ENCODE measurements around the gene LPAR1. TPM values are rescaled to one million over a fixed set of nuclear protein-coding genes. Genes with fewer than 3 reads are reported as not detected.

Gene LPAR1
- polyA plus RNA-seq, 3 donors: 15.1 to 18.1 (median 17.5) TPM

GRCh38 chr9:110832926-110833325 lies 205.3 kb downstream of the LPAR1 start:
- intact Hi-C loops (cut with micrococcal nuclease): no loop called here

GRCh38 chr9:110830495-110830894 lies 207.8 kb downstream of the LPAR1 start:
- H3K9me3 Mint-ChIP-seq: peaks cover 2 to 14% (median 6%) of the 10 kb centered on the region in 7 donors

More at GRCh38 chr9:110832926-110833325, 205.3 kb downstream of the LPAR1 start:
- Histone ChIP-seq H3K4me3 (replicated peaks in 1 of 3; ENCODE audit: low read depth in 2 of 3, low read length in 3 of 3) (no peak overlapping the region), H3K36me3 (replicated peaks in 1 of 2; ENCODE audit: control insufficient read depth in 1 of 2, insufficient read depth in 2 of 2, low read length in 2 of 2) (no peaks in the 10 kb centered on the region), H3K27ac (ENCODE audit: low read depth in 1 of 2, low read length in 2 of 2) (no peak overlapping the region), H3K4me1 (ENCODE audit: control insufficient read depth in 1 of 2, insufficient read depth in 2 of 2, low read length in 2 of 2) (no peaks in the 10 kb centered on the region), H3K27me3 (ENCODE audit: control insufficient read depth in 2 of 2, insufficient read depth in 2 of 2, low read length in 2 of 2) (no peaks in the 10 kb centered on the region), H3K4me2 (replicated peaks; ENCODE audit: extremely low read depth, low read length, poor library complexity, severe bottlenecking) (no peak overlapping the region), H3K9ac (ENCODE audit: insufficient read depth, low read length, poor library complexity, severe bottlenecking) (no peak overlapping the region), H3K9me3 (replicated peaks in 1 of 2; ENCODE audit: control insufficient read depth in 1 of 2, insufficient read depth in 1 of 2, low read length in 2 of 2) (peaks cover 0 to 6% of the 10 kb centered on the region in 2 donors), H3K79me2 (ENCODE audit: insufficient read depth, low read length) (no peaks in the 10 kb centered on the region), H2AFZ (ENCODE audit: insufficient read depth, low read depth, low read length, poor library complexity, severe bottlenecking) (no peak overlapping the region), H4K20me1 (ENCODE audit: insufficient read depth, low read length) (no peaks in the 10 kb centered on the region)
- DNase-seq: no peak
- Mint-ChIP-seq H3K36me3 (no peaks in the 10 kb centered on the region), H3K27ac (no peak overlapping the region), H3K4me1 (no peaks in the 10 kb centered on the region), H3K9me3 (peaks cover 0 to 11% (median 4%) of the 10 kb centered on the region in 7 donors), H3K4me3 (no peak overlapping the region), H3K27me3 (ENCODE audit: low read depth in 3 of 3) (peaks cover 0 to 3% (median 0%) of the 10 kb centered on the region in 3 donors)
- TF ChIP-seq CTCF (IDR thresholded peaks at IDR 0.05): no peak
- WGBS (ENCODE audit: insufficient coverage): no CpG with 5 or more reads among the region's 3 CpGs

More at GRCh38 chr9:110830495-110830894, 207.8 kb downstream of the LPAR1 start:
- peaks cover 0 to 3% (median 0%) of the 10 kb centered on the region in 3 donors for H3K27me3 Mint-ChIP-seq (ENCODE audit: low read depth in 3 of 3)
- 98% methylated on average over 18 of the region's 21 CpGs for WGBS (ENCODE audit: insufficient coverage)
- no peaks in the 10 kb centered on the region for H3K4me1 ChIP-seq (ENCODE audit: control insufficient read depth in 1 of 2, insufficient read depth in 2 of 2, low read length in 2 of 2)
- no peak overlapping the region for H3K27ac Mint-ChIP-seq
- H2AFZ ChIP-seq (ENCODE audit: insufficient read depth, low read depth, low read length, poor library complexity, severe bottlenecking): no peak overlapping the region
- H3K4me3 ChIP-seq (replicated peaks in 1 of 3; ENCODE audit: low read depth in 2 of 3, low read length in 3 of 3): no peak overlapping the region
- no peak for DNase-seq
- H3K4me2 ChIP-seq (replicated peaks; ENCODE audit: extremely low read depth, low read length, poor library complexity, severe bottlenecking): no peak overlapping the region
- no peaks in the 10 kb centered on the region for H3K36me3 Mint-ChIP-seq
- no peaks in the 10 kb centered on the region for H3K27me3 ChIP-seq (ENCODE audit: control insufficient read depth in 2 of 2, insufficient read depth in 2 of 2, low read length in 2 of 2)
- intact Hi-C loops (cut with micrococcal nuclease): no loop called here
- no peaks in the 10 kb centered on the region for H3K79me2 ChIP-seq (ENCODE audit: insufficient read depth, low read length)
- H4K20me1 ChIP-seq (ENCODE audit: insufficient read depth, low read length): no peaks in the 10 kb centered on the region
- H3K27ac ChIP-seq (ENCODE audit: low read depth in 1 of 2, low read length in 2 of 2): no peak overlapping the region
- TF ChIP-seq CTCF (IDR thresholded peaks at IDR 0.05): no peak
- H3K36me3 ChIP-seq (replicated peaks in 1 of 2; ENCODE audit: control insufficient read depth in 1 of 2, insufficient read depth in 2 of 2, low read length in 2 of 2): no peaks in the 10 kb centered on the region
- H3K4me1 Mint-ChIP-seq: no peaks in the 10 kb centered on the region
- no peak overlapping the region for H3K9ac ChIP-seq (ENCODE audit: insufficient read depth, low read length, poor library complexity, severe bottlenecking)
- no peak overlapping the region for H3K4me3 Mint-ChIP-seq
- H3K9me3 ChIP-seq (replicated peaks in 1 of 2; ENCODE audit: control insufficient read depth in 1 of 2, insufficient read depth in 1 of 2, low read length in 2 of 2): peaks cover 0 to 6% of the 10 kb centered on the region in 2 donors
